B cell (primary cell): ENCODE measurements around the gene FMN1.

Source experiments
- EZH2 ChIP-seq: IDR thresholded peaks from 2 replicates; pipeline ENCODE4 v1.6.1; 2012; ENCODE audit warnings: borderline replicate concordance, low read depth, mild to moderate bottlenecking, moderate library complexity, low read length; ENCODE audit not compliant: insufficient read depth, poor library complexity, severe bottlenecking
- TF ChIP-seq, protein P1 (sequence below): fragments of 200-600 bp; IDR thresholded peaks from one replicate; pipeline ENCODE4 v1.8.0; 2022; ENCODE audit warnings: antibody characterized with exemption, mild to moderate bottlenecking

DNA sequence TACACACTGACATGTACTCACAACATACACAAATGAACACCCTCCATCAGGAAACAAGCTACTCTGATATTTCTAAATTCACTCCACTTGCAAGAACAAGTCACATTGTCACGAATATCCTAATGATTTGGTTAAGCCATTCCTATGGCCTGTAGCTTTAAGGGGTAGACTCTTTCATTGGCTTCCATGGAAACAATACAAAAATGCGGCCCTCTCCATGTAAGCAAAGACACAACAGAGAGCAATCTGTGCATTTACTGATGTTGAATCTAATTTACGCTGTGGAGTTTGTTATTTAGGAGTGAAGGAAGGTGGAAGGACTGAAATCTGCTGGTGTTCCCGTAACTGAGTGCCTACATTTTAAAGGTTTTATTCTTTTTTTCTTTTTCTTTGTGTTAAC, 114.5 kb downstream of the FMN1 start:
- TF ChIP-seq, protein P1, sequence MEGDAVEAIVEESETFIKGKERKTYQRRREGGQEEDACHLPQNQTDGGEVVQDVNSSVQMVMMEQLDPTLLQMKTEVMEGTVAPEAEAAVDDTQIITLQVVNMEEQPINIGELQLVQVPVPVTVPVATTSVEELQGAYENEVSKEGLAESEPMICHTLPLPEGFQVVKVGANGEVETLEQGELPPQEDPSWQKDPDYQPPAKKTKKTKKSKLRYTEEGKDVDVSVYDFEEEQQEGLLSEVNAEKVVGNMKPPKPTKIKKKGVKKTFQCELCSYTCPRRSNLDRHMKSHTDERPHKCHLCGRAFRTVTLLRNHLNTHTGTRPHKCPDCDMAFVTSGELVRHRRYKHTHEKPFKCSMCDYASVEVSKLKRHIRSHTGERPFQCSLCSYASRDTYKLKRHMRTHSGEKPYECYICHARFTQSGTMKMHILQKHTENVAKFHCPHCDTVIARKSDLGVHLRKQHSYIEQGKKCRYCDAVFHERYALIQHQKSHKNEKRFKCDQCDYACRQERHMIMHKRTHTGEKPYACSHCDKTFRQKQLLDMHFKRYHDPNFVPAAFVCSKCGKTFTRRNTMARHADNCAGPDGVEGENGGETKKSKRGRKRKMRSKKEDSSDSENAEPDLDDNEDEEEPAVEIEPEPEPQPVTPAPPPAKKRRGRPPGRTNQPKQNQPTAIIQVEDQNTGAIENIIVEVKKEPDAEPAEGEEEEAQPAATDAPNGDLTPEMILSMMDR = no peak
- no peak for TF ChIP-seq EZH2
